Posterior vena cava (tissue), 2 donors: Measurements from ENCODE around the gene AEBP1. TPM values are rescaled to one million over a fixed set of nuclear protein-coding genes. Genes with fewer than 3 reads are reported as not detected.

Source experiments
- DNase-seq: peaks from one replicate; pipeline ENCODE4 v3.0.0-alpha.2; 2020; ENCODE audit warnings: low spot score
- intact Hi-C, 2 donors: fragments of 100-400 bp; cut with DNase I; formaldehyde crosslinking; loops; one replicate each; pipeline versions ENCODE4 v1.14.1 to v1.14.2; 2022 to 2023
- long read RNA-seq, 2 donors: library from polyadenylated mRNA; unstranded; transcript quantifications; one replicate each; pipeline ENCODE4 v2.0.0, GENCODE V29; 2020 to 2021
- total RNA-seq, 2 donors: library from RNA; stranded (reverse); fragmentation: NEBNext Ultra II Directional; extraction: Animal tissue kit (Norgen Biotek cat#: 25700); gene quantifications; one replicate each; pipeline ENCODE4 v1.2.1, GENCODE V29; 2021
- donor health status: DM: yes; HTN: yes; CAD: no.
- donor health status: DM: yes; HTN: yes; CAD: no.

AEBP1 gene
- 100 to 1,000 TPM; 783 to 919 TPM for total RNA-seq
- long read RNA-seq, donor 1, full-length matches to known transcripts = 73 of 336 reads
- long read RNA-seq, donor 1, partial matches to known transcripts = 220 of 336 reads
- long read RNA-seq, donor 1, other reads (novel, unspliced or antisense) = 43 of 336 reads
- long read RNA-seq, donor 2, full-length matches to known transcripts = 27 of 607 reads
- long read RNA-seq, donor 2, partial matches to known transcripts = 568 of 607 reads
- long read RNA-seq, donor 2, other reads (novel, unspliced or antisense) = 12 of 607 reads

GRCh38 chr7:44103923-44104859 is at the start of gene AEBP1:
Gene AEBP1 (plus strand): TSS chr7:44104345. CDS start chr7:44104666, 321 bp downstream.
- intact Hi-C loops = no loop called here
- DNase-seq = peak; percentile 86

GRCh38 chr7:44056681-44057080 is 47.5 kb upstream of the AEBP1 start:
- intact Hi-C loops = no loop called here
- DNase-seq = peak; percentile 72

- DNase-seq = peak; percentile 48
- intact Hi-C loops = no loop called here
These were observed 46.8 kb upstream of the AEBP1 start for GRCh38 chr7:44057181-44057848.

GRCh38 chr7:44057849-44058758 is 46.0 kb upstream of the AEBP1 start:
- intact Hi-C loops = no loop called here
- peak; percentile 62 for DNase-seq

GRCh38 chr7:44058759-44059218 is 45.4 kb upstream of the AEBP1 start:
- DNase-seq = peak; percentile 49
- intact Hi-C loops = no loop called here

GRCh38 chr7:44059219-44060090 is 44.7 kb upstream of the AEBP1 start:
- intact Hi-C loops = no loop called here
- peak; percentile 60 for DNase-seq

GRCh38 chr7:44060091-44060947 is 43.8 kb upstream of the AEBP1 start:
- intact Hi-C loops = no loop called here
- DNase-seq = peak; percentile 66

- intact Hi-C loops = no loop called here
- peak; percentile 67 for DNase-seq
These were observed 43.0 kb upstream of the AEBP1 start for GRCh38 chr7:44060948-44061644.

GRCh38 chr7:44061645-44062179 is 42.4 kb upstream of the AEBP1 start:
- intact Hi-C loops = no loop called here

GRCh38 chr7:44062180-44062902 is 41.8 kb upstream of the AEBP1 start:
- DNase-seq = peak; percentile 74
- intact Hi-C loops = no loop called here

More at GRCh38 chr7:44061645-44062179, 42.4 kb upstream of the AEBP1 start:
- peak; percentile 66 for DNase-seq

- intact Hi-C loops = no loop called here
- DNase-seq = peak; percentile 64
These were observed 41.2 kb upstream of the AEBP1 start for GRCh38 chr7:44062903-44063295.

- no peak for DNase-seq
- intact Hi-C loops = no loop called here
These were observed 40.6 kb upstream of the AEBP1 start for GRCh38 chr7:44063547-44063893.

GRCh38 chr7:44063894-44064651 is 40.1 kb upstream of the AEBP1 start:
- peak; percentile 77 for DNase-seq
- intact Hi-C loops = no loop called here

- intact Hi-C loops = loop anchor here in 1 of 2 donors (5.0 kb wide), 1 partner anchor 62 kb away; no protein-coding TSS in a partner anchor
- peak; percentile 86 for DNase-seq
These were observed 39.2 kb upstream of the AEBP1 start for GRCh38 chr7:44064791-44065430.
